Measurements from ENCODE around the gene LMAN1L.

- no peak for TF ChIP-seq CTCF (IDR thresholded peaks at IDR 0.05)
- TF ChIP-seq ZFX (IDR thresholded peaks at IDR 0.05; ENCODE audit: borderline replicate concordance): no peak
These were observed 31.9 kb upstream of the LMAN1L start for GRCh38 chr15:74780523-74781430.
